BJ (cell line): ENCODE data around the gene TJP2. TPM values are rescaled to one million over a fixed set of nuclear protein-coding genes. Genes with fewer than 3 reads are reported as not detected.

Source experiments
- CTCF ChIA-PET: fragments of 350-600 bp; formaldehyde crosslinking; extraction: SDS; loops from one replicate; lab custom pipeline; 2021; ENCODE audit warnings: antibody characterized with exemption, inconsistent platforms; lab: Yijun Ruan, JAX
- POLR2A ChIA-PET: fragments of 300-600 bp; sonication (Branson Sonifier 250); formaldehyde crosslinking; extraction: SDS; loops from one replicate; lab custom pipeline; 2021; ENCODE audit warnings: antibody characterized with exemption; lab: Charles Lee
- DNase-seq: peaks from one replicate; pipeline ENCODE4 v3.0.0-alpha.2; 2011; ENCODE audit warnings: low read depth
- H3K27me3 ChIP-seq: 2 replicates; pipeline ENCODE4 v1.6.0; 2011; ENCODE audit warnings: low read length; ENCODE audit not compliant: control insufficient read depth, insufficient read depth
- H3K36me3 ChIP-seq: 2 replicates; pipeline ENCODE4 v1.5.1; 2011; ENCODE audit warnings: low read length; ENCODE audit not compliant: control insufficient read depth, insufficient read depth
- H3K4me3 ChIP-seq: 2 replicates; pipeline ENCODE4 v1.5.1; 2011; ENCODE audit warnings: low read depth, mild to moderate bottlenecking, control low read depth, low read length
- CTCF ChIP-seq: IDR thresholded peaks from 2 replicates; pipeline ENCODE4 v1.5.1; 2011; ENCODE audit warnings: low read depth, mild to moderate bottlenecking, control low read depth, inconsistent platforms, low read length, moderate library complexity; ENCODE audit not compliant: insufficient read depth
- polyA plus RNA-seq: library from polyadenylated mRNA; depleted of rRNA; stranded (reverse); fragments of >200 nt; gene quantifications from 2 replicates; pipeline ENCODE4 v1.2.3, GENCODE V29; 2011; rRNA removed

The TJP2 gene
- polyA plus RNA-seq, 1 experiment, result 5.6 TPM

GRCh38 chr9:69322256-69322655, 148.2 kb downstream of the TJP2 start:
- peaks cover 29% of the 10 kb centered on the region for H3K27me3 ChIP-seq
- ChIA-PET POLR2A (no interaction called here), CTCF (no interaction called here)
- H3K4me3 ChIP-seq, result no peak overlapping the region
- no peaks in the 10 kb centered on the region for H3K36me3 ChIP-seq
- DNase-seq, result no peak
- no peak for TF ChIP-seq CTCF

GRCh38 chr9:69323861-69324260, 149.8 kb downstream of the TJP2 start:
- peaks cover 31% of the 10 kb centered on the region for H3K27me3 ChIP-seq
- ChIA-PET POLR2A (no interaction called here), CTCF (interaction anchor here (1.5 kb wide), 1 partner anchor 14 kb away, joined by 4 read pairs; no protein-coding TSS in a partner anchor)
- no peak for DNase-seq
- no peaks in the 10 kb centered on the region for H3K36me3 ChIP-seq
- no peak overlapping the region for H3K4me3 ChIP-seq
- TF ChIP-seq CTCF, result no peak

Other genes starting within 250 kb of the TJP2 start
- not detected in 2 replicates for gene PRKACG, start 160.2 kb upstream of the TJP2 start, polyA plus RNA-seq
- 9.2 and 14.8 TPM in 2 replicates for gene FXN, start 138.5 kb upstream of the TJP2 start, polyA plus RNA-seq
- gene ENTREP1, start 150.9 kb downstream of the TJP2 start, polyA plus RNA-seq, result 0.02 and 0.07 TPM in 2 replicates